Activated CD4-positive, alpha-beta memory T cell treated with anti-CD3 and anti-CD28 coated beads for 36 hours (primary cell): ENCODE results near the gene NUDT13. TPM values are rescaled to one million over a fixed set of nuclear protein-coding genes. Genes with fewer than 3 reads are reported as not detected.
"Not testable (repeated sequence)": the region's sequence is repeated elsewhere in the genome, so short reads cannot be mapped to it uniquely, and the experiment has no call there.

Experiments
- CTCF ChIA-PET: fragments of 350-600 bp; sonication (Branson Sonifier 250); formaldehyde crosslinking; loops from one replicate; lab custom pipeline; 2021; ENCODE audit warnings: antibody characterized with exemption, inconsistent platforms; lab: Charles Lee
- POLR2A ChIA-PET: fragments of 350-600 bp; sonication (Branson Sonifier 250); formaldehyde crosslinking; loops from one replicate; lab custom pipeline; 2021; ENCODE audit warnings: antibody characterized with exemption; lab: Charles Lee
- DNase-seq: peaks from one replicate; pipeline ENCODE4 v3.0.0-alpha.2; 2020
- H3K27ac Mint-ChIP-seq: one replicate; pipeline ENCODE4 v1.8.0; 2021; ENCODE audit warnings: mixed read lengths
- H3K27me3 Mint-ChIP-seq: one replicate; pipeline ENCODE4 v1.8.0; 2021; ENCODE audit warnings: mixed read lengths
- H3K36me3 Mint-ChIP-seq: one replicate; pipeline ENCODE4 v1.8.0; 2021; ENCODE audit warnings: mixed read lengths
- H3K4me1 Mint-ChIP-seq: one replicate; pipeline ENCODE4 v1.8.0; 2021; ENCODE audit warnings: low read depth, mixed read lengths
- H3K4me3 Mint-ChIP-seq: one replicate; pipeline ENCODE4 v1.8.0; 2021; ENCODE audit warnings: mild to moderate bottlenecking, mixed read lengths
- H3K9me3 Mint-ChIP-seq: one replicate; pipeline ENCODE4 v1.8.0; 2021; ENCODE audit warnings: mixed read lengths
- intact Hi-C: fragments of 100-400 bp; cut with micrococcal nuclease; formaldehyde crosslinking; loops from one replicate; pipeline ENCODE4 v1.15.1; 2023
- total RNA-seq, 2 experiments: library from RNA; stranded (reverse); gene quantifications; one replicate each; pipeline ENCODE4 v1.2.3, GENCODE V29; 2021

The NUDT13 gene
- total RNA-seq, 2 experiments from 2014 or later: 1.0 to 1.4 TPM

DNA sequence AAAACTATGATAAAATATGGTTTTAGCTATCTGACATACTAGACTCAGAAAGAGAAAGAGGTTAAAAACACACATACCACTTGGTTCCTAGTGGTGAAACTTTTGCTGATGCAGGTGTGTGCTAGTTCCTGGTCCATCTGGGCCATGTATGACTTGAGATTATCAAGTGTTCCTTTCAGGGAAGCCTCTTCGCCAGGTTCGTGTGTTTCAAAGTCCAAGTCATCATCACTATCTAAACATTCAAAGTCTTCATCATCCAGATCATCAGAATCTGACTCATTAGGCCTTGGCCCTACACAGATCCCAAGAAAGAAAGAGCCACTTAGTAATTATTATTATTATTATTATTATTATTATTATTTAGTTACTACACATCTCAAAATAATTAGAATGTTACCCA is 26.4 kb downstream of the NUDT13 start:
- DNase-seq: no peak
- no peak overlapping the region for H3K27ac Mint-ChIP-seq
- ChIA-PET POLR2A (interaction anchor here (0.6 kb wide), 1 partner anchor 11 kb away, joined by 4 read pairs; no protein-coding TSS in a partner anchor), CTCF (interaction anchor here (0.8 to 2.7 kb wide), 2 partner anchors 22 to 40 kb away, joined by 3 to 9 read pairs; no protein-coding TSS in a partner anchor)
- intact Hi-C loops: no loop called here
- no peak overlapping the region for H3K4me3 Mint-ChIP-seq
- H3K36me3 Mint-ChIP-seq: peaks cover 44% of the 10 kb centered on the region
- H3K4me1 Mint-ChIP-seq: no peaks in the 10 kb centered on the region
- no peaks in the 10 kb centered on the region for H3K27me3 Mint-ChIP-seq
- no peaks in the 10 kb centered on the region for H3K9me3 Mint-ChIP-seq

DNA sequence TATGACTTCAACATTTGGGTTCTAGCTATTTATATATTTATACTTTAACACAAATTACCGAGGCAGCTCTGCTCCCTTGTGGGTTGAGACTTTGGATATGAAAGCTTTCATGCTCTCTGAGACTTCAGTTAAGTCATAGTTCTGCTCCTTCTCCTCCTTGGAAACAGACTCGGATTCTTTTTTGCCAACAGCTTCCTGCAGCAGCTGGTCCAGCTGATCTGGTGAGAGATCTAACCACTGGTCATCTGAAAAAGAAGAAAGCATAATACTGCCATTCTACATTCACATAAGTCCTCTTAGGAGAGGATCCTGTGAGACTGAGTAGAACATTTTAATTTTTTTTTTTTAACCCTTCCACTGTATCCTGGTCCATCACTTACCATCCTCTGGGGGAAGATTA is 29.0 kb downstream of the NUDT13 start:
- DNase-seq: no peak
- no peaks in the 10 kb centered on the region for H3K9me3 Mint-ChIP-seq
- POLR2A ChIA-PET: no interaction called here
- peaks cover 43% of the 10 kb centered on the region for H3K36me3 Mint-ChIP-seq
- CTCF ChIA-PET: interaction anchor here (2.3 kb wide), 1 partner anchor 20 kb away, joined by 7 read pairs; no protein-coding TSS in a partner anchor
- H3K27me3 Mint-ChIP-seq: no peaks in the 10 kb centered on the region
- no peak overlapping the region for H3K4me3 Mint-ChIP-seq
- no peaks in the 10 kb centered on the region for H3K4me1 Mint-ChIP-seq
- no peak overlapping the region for H3K27ac Mint-ChIP-seq
- intact Hi-C loops: no loop called here

DNA sequence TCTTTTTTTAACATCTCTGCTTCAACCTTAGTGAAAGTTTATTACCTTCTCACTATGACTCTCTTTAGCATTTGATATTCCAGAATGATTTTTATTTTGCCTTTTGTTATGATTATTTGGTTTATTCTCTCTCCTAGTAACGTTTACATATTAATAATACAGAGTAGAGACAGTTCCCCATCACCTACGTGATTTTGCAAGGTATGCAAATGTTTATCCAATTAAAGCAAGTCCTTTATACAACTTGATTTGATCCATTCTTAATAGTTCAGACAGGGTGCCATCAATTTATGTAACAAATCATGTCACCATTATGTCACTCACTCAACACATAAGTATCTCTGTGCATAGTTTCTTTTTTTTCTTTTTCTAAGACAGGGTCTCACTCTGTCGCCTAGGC is 31.3 kb downstream of the NUDT13 start:
- Mint-ChIP-seq H3K27me3 (no peaks in the 10 kb centered on the region), H3K4me1 (no peaks in the 10 kb centered on the region), H3K4me3 (no peak overlapping the region), H3K27ac (no peak overlapping the region), H3K36me3 (peaks cover 32% of the 10 kb centered on the region), H3K9me3 (no peaks in the 10 kb centered on the region)
- intact Hi-C loops: no loop called here
- ChIA-PET POLR2A (no interaction called here), CTCF (no interaction called here)
- DNase-seq: no peak

DNA sequence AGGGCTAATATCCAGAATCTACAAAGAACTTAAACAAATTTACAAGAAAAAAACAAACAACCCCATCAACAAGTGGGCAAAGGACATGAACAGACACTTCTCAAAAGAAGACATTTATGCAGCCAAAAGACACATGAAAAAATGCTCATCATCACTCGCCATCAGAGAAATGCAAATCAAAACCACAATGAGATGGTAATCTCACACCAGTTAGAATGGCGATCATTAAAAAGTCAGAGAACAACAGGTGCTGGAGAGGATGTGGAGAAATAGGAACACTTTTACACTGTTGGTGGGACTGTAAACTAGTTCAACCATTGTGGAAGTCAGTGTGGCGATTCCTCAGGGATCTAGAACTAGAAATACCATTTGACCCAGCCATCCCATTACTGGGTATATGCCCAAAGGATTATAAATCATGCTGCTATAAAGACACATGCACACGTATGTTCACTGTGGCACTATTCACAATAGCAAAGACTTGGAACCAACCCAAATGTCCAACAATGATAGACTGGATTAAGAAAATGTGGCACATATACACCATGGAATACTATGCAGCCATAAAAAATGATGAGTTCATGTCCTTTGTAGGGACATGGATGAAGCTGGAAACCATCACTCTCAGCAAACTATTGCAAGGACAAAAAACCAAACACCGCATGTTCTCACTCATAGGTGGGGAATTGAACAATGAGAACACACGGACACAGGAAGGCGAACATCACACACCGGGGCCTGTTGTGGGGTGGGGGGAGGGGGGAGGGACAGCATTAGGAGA is 40.6 kb downstream of the NUDT13 start:
- peaks cover 44% of the 10 kb centered on the region for H3K36me3 Mint-ChIP-seq
- POLR2A ChIA-PET, H3K4me1 Mint-ChIP-seq, H3K27ac Mint-ChIP-seq, intact Hi-C loops, H3K9me3 Mint-ChIP-seq, H3K4me3 Mint-ChIP-seq, H3K27me3 Mint-ChIP-seq, DNase-seq: not testable (repeated sequence)
- CTCF ChIA-PET: interaction anchor here (1.5 kb wide), 1 partner anchor 8 kb away, joined by 7 read pairs; no protein-coding TSS in a partner anchor

DNA sequence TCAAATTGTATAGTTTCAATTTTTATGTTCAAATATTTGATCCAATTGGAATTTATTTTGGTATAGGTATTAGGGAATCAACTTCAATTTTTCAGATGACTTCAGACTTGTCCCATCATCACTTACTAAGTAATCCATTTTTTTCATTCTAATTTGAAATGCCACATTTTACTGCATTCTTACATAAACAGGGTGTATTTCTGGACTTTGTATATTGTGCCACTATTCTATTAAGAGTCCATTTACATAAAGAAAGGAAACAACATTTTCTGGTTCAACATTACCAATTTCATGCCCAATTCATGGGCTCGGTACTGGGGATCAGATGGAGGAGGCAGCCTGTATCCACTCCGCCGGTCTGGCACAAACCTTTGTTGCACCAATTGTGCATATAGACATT is 41.8 kb downstream of the NUDT13 start:
- H3K27ac Mint-ChIP-seq: no peak overlapping the region
- H3K4me3 Mint-ChIP-seq: no peak overlapping the region
- H3K9me3 Mint-ChIP-seq: no peaks in the 10 kb centered on the region
- DNase-seq: no peak
- ChIA-PET POLR2A (no interaction called here), CTCF (no interaction called here)
- H3K4me1 Mint-ChIP-seq: no peaks in the 10 kb centered on the region
- peaks cover 46% of the 10 kb centered on the region for H3K36me3 Mint-ChIP-seq
- H3K27me3 Mint-ChIP-seq: no peaks in the 10 kb centered on the region
- intact Hi-C loops: no loop called here

DNA sequence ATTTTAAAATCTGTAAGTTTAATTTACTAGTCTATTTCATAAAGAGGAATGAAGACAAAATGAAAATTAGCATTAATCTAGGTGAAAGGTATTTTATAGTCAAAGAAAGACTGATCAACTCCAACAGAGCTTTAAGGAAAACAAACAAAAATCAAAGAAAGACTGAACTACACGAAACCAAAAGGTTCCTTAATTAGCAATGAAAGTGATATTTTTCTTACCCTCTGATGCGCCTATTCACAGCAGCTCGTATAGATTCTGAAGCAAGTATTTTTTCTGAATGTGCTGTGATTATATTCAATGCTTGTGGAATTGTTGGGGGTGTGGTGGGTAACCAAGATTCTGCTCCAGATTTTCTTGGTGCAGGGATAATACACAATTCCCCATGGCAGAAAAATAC is 45.8 kb downstream of the NUDT13 start:
- Mint-ChIP-seq H3K36me3 (peaks cover 33% of the 10 kb centered on the region), H3K27me3 (no peaks in the 10 kb centered on the region), H3K4me3 (no peak overlapping the region), H3K9me3 (no peaks in the 10 kb centered on the region), H3K4me1 (peaks cover 12% of the 10 kb centered on the region), H3K27ac (no peak overlapping the region)
- ChIA-PET POLR2A (no interaction called here), CTCF (interaction anchor here (0.6 to 6.2 kb wide), 2 partner anchors 60 to 203 kb away, joined by 3 to 62 read pairs; partner anchors contain the start of genes CFAP70 and P4HA1)
- DNase-seq: no peak
- intact Hi-C loops: no loop called here

DNA sequence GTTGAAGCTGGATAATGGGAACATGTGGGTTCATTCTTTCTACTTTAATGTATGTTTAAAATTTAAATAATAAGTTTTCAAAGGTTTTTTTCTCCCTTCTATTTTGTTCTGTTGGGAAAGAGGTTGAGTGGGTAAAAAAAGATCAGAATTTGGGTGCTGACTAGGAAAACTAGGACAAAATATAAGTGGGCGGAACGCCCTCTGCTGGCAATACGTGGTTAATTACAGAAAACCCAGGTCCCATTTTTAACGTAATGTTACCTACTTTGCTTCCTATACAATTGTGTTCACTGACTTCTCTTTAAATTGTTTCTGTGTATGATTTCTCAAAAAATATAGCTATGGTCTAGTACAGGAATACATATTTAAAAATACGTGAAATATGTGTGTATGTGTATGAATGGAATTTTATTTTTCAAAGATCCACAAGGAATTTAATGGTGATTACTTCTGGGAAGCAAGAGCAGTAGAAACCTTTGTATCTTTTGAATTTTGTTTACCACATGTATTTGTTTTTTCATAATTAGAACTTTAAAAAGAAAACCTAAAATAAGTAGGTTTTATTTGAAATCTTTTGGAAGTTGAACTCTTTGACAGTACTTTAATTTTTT is 48.9 kb downstream of the NUDT13 start:
- intact Hi-C loops: loop anchor here (1.0 kb wide), 1 partner anchor 63 kb away; the partner anchor contains the start of gene P4HA1
- Mint-ChIP-seq H3K4me1 (peaks cover 36% of the 10 kb centered on the region), H3K9me3 (no peaks in the 10 kb centered on the region), H3K36me3 (peaks cover 31% of the 10 kb centered on the region), H3K4me3 (no peak overlapping the region), H3K27me3 (no peaks in the 10 kb centered on the region), H3K27ac (no peak overlapping the region)
- ChIA-PET POLR2A (no interaction called here), CTCF (interaction anchor here (0.6 to 6.2 kb wide), 24 partner anchors 9 to 970 kb away, joined by 3 to 62 read pairs (median 4); partner anchors contain the start of genes DNAJC9, ECD, FAM149B1 and MCU)
- DNase-seq: peak; percentile 69

DNA sequence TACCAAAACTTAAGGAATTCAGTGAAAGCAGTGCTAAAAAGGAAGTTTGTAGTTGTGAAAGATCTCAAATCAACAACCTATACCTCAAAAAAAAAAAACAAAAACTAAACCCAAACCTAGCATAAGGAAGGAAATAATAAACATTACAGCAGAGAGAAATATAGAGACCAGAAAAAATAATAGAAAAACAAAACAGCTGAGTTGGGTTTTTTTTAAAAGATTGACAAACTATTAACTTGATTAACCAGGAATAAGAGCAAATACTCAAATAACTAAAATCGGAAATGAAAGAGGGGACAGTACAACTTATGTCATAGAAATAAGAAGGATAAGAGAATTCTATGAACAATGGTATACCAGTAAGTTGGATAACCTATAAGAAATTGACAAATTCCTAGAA is 50.8 kb downstream of the NUDT13 start:
- H3K27ac Mint-ChIP-seq: no peak overlapping the region
- no peak for DNase-seq
- H3K27me3 Mint-ChIP-seq: no peaks in the 10 kb centered on the region
- H3K4me1 Mint-ChIP-seq: peaks cover 44% of the 10 kb centered on the region
- POLR2A ChIA-PET: no interaction called here
- no peaks in the 10 kb centered on the region for H3K9me3 Mint-ChIP-seq
- intact Hi-C loops: no loop called here
- no peak overlapping the region for H3K4me3 Mint-ChIP-seq
- H3K36me3 Mint-ChIP-seq: peaks cover 29% of the 10 kb centered on the region
- CTCF ChIA-PET: interaction anchor here (1.1 to 6.2 kb wide), 2 partner anchors 9 to 65 kb away, joined by 4 to 62 read pairs; partner anchors contain the start of gene P4HA1

DNA sequence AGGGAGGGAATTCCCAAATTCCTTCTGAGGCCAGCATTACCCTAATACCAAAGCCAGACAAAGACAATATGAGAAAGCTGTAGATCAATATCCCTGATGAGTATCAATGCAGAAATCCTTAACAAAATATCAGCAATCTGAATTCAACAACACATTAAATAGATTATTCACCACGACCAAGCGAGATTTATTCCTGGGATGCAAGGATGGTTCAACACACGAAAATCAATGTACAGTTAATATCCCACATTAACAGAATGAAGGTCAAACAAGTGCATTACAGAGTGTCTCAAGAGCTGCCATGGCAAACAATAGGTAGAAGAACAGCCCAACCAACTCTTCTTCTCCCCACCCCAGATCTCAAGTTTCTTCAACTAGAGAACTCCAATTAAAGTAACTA is 51.4 kb downstream of the NUDT13 start:
- no peak for DNase-seq
- H3K4me1 Mint-ChIP-seq: peaks cover 50% of the 10 kb centered on the region
- no peak overlapping the region for H3K4me3 Mint-ChIP-seq
- CTCF ChIA-PET: interaction anchor here (1.1 to 6.2 kb wide), 2 partner anchors 8 to 65 kb away, joined by 4 to 62 read pairs; partner anchors contain the start of gene P4HA1
- no peaks in the 10 kb centered on the region for H3K9me3 Mint-ChIP-seq
- H3K27me3 Mint-ChIP-seq: no peaks in the 10 kb centered on the region
- H3K27ac Mint-ChIP-seq: peak overlapping the region; percentile 28
- POLR2A ChIA-PET: no interaction called here
- intact Hi-C loops: no loop called here
- peaks cover 30% of the 10 kb centered on the region for H3K36me3 Mint-ChIP-seq

DNA sequence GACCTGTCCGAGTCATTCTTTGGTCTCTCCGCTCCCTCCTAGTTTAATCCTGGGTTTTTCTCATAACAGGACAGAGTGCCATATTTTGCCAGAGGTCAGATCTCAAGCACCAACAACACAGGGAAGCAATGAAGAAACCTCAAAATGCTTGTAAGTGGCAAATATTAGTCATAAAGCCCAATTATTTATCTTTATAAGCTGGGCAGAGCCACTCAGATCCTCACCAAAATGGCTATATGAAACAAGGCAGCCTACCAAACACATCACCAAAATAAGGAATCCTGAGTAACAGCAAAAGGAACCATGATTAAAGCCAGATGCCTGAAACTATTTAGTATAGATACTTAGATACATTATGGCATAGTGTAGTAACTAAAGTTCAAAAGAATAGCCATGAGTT is 52.8 kb downstream of the NUDT13 start:
- POLR2A ChIA-PET: interaction anchor here (1.9 kb wide), 1 partner anchor 68 kb away, joined by 8 read pairs; no protein-coding TSS in a partner anchor
- H3K27ac Mint-ChIP-seq: peak overlapping the region; percentile 26

DNA sequence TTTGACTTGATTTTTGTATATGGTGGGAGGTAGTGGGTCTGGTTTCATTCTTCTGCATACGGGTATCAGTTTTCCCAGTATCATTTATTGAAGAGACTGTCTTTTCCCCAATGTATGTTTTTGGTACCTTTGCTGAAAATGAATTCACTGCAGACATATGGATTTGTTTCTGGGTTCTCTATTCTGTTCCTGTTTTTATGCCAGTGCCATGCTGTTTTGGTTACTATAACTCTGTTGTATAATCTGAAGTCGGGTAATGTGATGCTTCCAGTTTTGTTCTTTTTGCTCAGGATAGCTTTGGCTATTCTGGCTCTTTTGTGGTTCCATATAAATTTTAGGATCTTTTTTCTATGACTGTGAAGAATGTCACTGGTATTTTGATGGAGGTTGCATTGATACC is 56.7 kb downstream of the NUDT13 start:
- Mint-ChIP-seq H3K4me3 (peak overlapping the region; percentile 100), H3K36me3 (peaks cover 23% of the 10 kb centered on the region), H3K9me3 (peaks cover 2% of the 10 kb centered on the region), H3K4me1 (peaks cover 42% of the 10 kb centered on the region), H3K27me3 (no peaks in the 10 kb centered on the region), H3K27ac (peak overlapping the region; percentile 97)
- ChIA-PET POLR2A (no interaction called here), CTCF (interaction anchor here (2.0 to 2.2 kb wide), 2 partner anchors 9 to 71 kb away, joined by 10 to 20 read pairs; no protein-coding TSS in a partner anchor)
- intact Hi-C loops: loop anchor here (2.0 to 5.0 kb wide), 2 partner anchors 55 to 70 kb away; partner anchors contain the start of genes NUDT13 and P4HA1
- DNase-seq: no peak

More for the DNA sequence above, 52.8 kb downstream of the NUDT13 start:
- no peak for DNase-seq
- H3K27me3 Mint-ChIP-seq: no peaks in the 10 kb centered on the region
- H3K4me1 Mint-ChIP-seq: peaks cover 59% of the 10 kb centered on the region
- peaks cover 2% of the 10 kb centered on the region for H3K9me3 Mint-ChIP-seq
- H3K4me3 Mint-ChIP-seq: no peak overlapping the region
- CTCF ChIA-PET: interaction anchor here (0.6 to 1.3 kb wide), 3 partner anchors 8 to 68 kb away, joined by 3 to 4 read pairs (median 3); partner anchors contain the start of gene P4HA1
- H3K36me3 Mint-ChIP-seq: peaks cover 33% of the 10 kb centered on the region
- intact Hi-C loops: no loop called here

DNA sequence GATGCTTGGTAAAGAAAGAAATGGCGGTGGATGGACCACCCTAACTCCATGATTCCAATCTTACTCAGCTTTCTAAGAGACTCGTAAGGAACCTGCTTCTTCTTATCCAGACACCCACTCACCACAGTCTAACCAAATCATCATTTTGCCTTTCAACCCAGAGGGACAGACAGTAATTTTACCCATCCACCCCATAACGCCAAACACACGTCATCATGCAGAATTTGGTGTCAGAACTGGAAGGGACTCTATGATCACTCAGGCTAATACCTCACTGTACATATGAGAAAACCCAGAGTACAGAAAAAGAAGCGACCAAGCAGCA is 57.2 kb downstream of the NUDT13 start:
- H3K36me3 Mint-ChIP-seq: peaks cover 20% of the 10 kb centered on the region
- ChIA-PET POLR2A (no interaction called here), CTCF (interaction anchor here (1.1 to 2.2 kb wide), 3 partner anchors 9 to 72 kb away, joined by 3 to 20 read pairs (median 10); partner anchors contain the start of gene P4HA1)
- H3K9me3 Mint-ChIP-seq: peaks cover 2% of the 10 kb centered on the region
- H3K4me1 Mint-ChIP-seq: peaks cover 38% of the 10 kb centered on the region
- H3K4me3 Mint-ChIP-seq: peak overlapping the region; percentile 100
- no peak for DNase-seq
- H3K27ac Mint-ChIP-seq: peak overlapping the region; percentile 97
- intact Hi-C loops: loop anchor here (2.0 to 5.0 kb wide), 2 partner anchors 55 to 71 kb away; partner anchors contain the start of genes NUDT13 and P4HA1
- no peaks in the 10 kb centered on the region for H3K27me3 Mint-ChIP-seq
